GM10266 (cell line): ENCODE data around the gene ENDOG.

Experiments used
- DNase-seq: peaks from one replicate; pipeline ENCODE4 v3.0.0; 2012; ENCODE audit errors: extremely low spot score
- CTCF ChIP-seq: IDR thresholded peaks from 2 replicates; pipeline ENCODE4 v1.5.1; 2012; ENCODE audit warnings: mild to moderate bottlenecking, low read depth; ENCODE audit not compliant: control insufficient read depth, insufficient read depth; ENCODE audit errors: missing control alignments

ENDOG gene

DNA sequence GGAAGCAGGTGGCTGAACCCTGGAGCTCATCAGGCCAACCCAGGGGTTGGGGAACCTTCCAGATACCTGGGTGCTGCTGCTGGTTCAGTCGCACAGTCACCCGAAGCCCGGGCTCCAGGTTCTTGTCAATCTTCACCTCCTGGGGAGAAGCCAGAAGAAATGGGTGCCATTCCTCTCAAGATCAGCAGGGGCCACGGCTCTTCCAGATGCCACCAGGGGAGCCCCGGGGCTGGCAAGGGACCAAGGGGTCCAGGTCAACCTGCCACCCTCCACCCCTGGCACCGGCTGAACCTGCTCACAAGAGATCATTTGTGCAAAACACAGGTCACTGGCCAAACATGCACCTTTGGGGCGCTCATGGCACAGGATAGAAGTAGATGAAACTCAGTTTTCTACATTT is 6.6 kb downstream of the ENDOG start:
- no peak for DNase-seq
- no peak for TF ChIP-seq CTCF

GRCh38 chr9:128825923-128826700 is 7.8 kb downstream of the ENDOG start:
- DNase-seq = no peak

GRCh38 chr9:128828267-128828666 is 10.0 kb downstream of the ENDOG start:
- DNase-seq = no peak
- TF ChIP-seq CTCF = no peak

More at GRCh38 chr9:128825923-128826700, 7.8 kb downstream of the ENDOG start:
- TF ChIP-seq CTCF = no peak

- no peak for DNase-seq
- TF ChIP-seq CTCF = no peak
These were observed 10.6 kb downstream of the ENDOG start for GRCh38 chr9:128828719-128829452.

- TF ChIP-seq CTCF = no peak
- peak; percentile 98 for DNase-seq
These were observed 11.4 kb downstream of the ENDOG start, which contains the start of gene SPOUT1 for GRCh38 chr9:128829477-128830251. Gene SPOUT1, minus strand, starts transcription at chr9:128829794. Its CDS starts 14 bp downstream, at chr9:128829780.

DNA sequence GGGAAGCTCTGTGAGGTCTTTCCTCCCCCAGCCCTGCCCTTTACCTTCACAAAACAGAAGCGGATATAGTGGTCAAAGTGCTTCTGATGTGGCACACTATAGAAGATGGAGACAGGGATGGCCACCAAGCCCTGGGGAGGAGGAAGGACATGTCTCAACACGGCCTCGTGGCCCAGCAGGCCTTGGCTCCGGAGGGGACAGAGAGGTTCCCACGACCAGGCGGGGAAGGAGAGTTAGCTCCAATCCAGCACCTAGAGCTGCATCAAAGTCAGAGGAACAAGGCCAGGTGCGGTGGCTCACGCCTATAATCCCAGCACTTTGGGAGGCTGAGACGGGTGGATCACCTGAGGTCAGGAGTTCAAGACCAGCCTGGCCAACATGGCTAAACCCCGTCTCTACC is 15.4 kb downstream of the ENDOG start:
- peak; percentile 1 for DNase-seq
- no peak for TF ChIP-seq CTCF
